Measurements from ENCODE around the gene BAAT.
A peak's percentile ranks its signal among the peaks of the same experiment; 100 is the strongest.

Gene BAAT

GRCh38 chr9:101393135-101393534, 8.3 kb upstream of the BAAT start:
- TF ChIP-seq CTCF (IDR thresholded peaks at IDR 0.05; ENCODE audit: low read depth, low read length) (no peak), EZH2phosphoT487 (IDR thresholded peaks at IDR 0.05; ENCODE audit: low read depth) (no peak)
- no peak overlapping the region for H3K27ac ChIP-seq (ENCODE audit: low read length)
- no peak overlapping the region for H3K9ac ChIP-seq (ENCODE audit: low read length)
- no peak overlapping the region for H2AFZ ChIP-seq (ENCODE audit: low read depth, low read length)
- H3K9me3 ChIP-seq (ENCODE audit: insufficient read depth, low read length), result no peaks in the 10 kb centered on the region
- H3K27me3 ChIP-seq (ENCODE audit: low read depth, low read length), result no peaks in the 10 kb centered on the region
- H4K20me1 ChIP-seq (ENCODE audit: insufficient read depth, low read length), result peaks cover 17% of the 10 kb centered on the region
- H3K79me2 ChIP-seq (ENCODE audit: low read length), result peaks cover 78% of the 10 kb centered on the region
- H3K4me1 ChIP-seq (ENCODE audit: low read length), result 0 out of 2 replicates have a peak, but pooled peaks cover 7% of the 10 kb centered on the region
- H3K4me3 ChIP-seq (ENCODE audit: low read length), result no peak overlapping the region
- H3K36me3 ChIP-seq (replicated peaks; ENCODE audit: low read depth, low read length), result peaks cover 70% of the 10 kb centered on the region
- H3K4me2 ChIP-seq (ENCODE audit: low read length), result no peak overlapping the region

- H3K4me2 ChIP-seq (ENCODE audit: low read length), result no peak overlapping the region
- no peak for TF ChIP-seq EZH2phosphoT487 (IDR thresholded peaks at IDR 0.05; ENCODE audit: low read depth)
- TF ChIP-seq CTCF (IDR thresholded peaks at IDR 0.05; ENCODE audit: low read depth, low read length), result no peak
- H3K9me3 ChIP-seq (ENCODE audit: insufficient read depth, low read length), result no peaks in the 10 kb centered on the region
- H4K20me1 ChIP-seq (ENCODE audit: insufficient read depth, low read length), result peaks cover 17% of the 10 kb centered on the region
- H3K36me3 ChIP-seq (replicated peaks; ENCODE audit: low read depth, low read length), result peaks cover 46% of the 10 kb centered on the region
- H3K27ac ChIP-seq (ENCODE audit: low read length), result no peak overlapping the region
- H3K79me2 ChIP-seq (ENCODE audit: low read length), result peaks cover 32% of the 10 kb centered on the region
- no peak overlapping the region for H3K4me3 ChIP-seq (ENCODE audit: low read length)
- H2AFZ ChIP-seq (ENCODE audit: low read depth, low read length), result no peak overlapping the region
- no peaks in the 10 kb centered on the region for H3K27me3 ChIP-seq (ENCODE audit: low read depth, low read length)
- no peaks in the 10 kb centered on the region for H3K4me1 ChIP-seq (ENCODE audit: low read length)
- no peak overlapping the region for H3K9ac ChIP-seq (ENCODE audit: low read length)
These were observed 3.7 kb upstream of the BAAT start for GRCh38 chr9:101388507-101388993.

- H3K9me3 ChIP-seq (ENCODE audit: insufficient read depth, low read length), result no peaks in the 10 kb centered on the region
- no peak overlapping the region for H3K9ac ChIP-seq (ENCODE audit: low read length)
- no peak overlapping the region for H3K27ac ChIP-seq (ENCODE audit: low read length)
- peaks cover 26% of the 10 kb centered on the region for H3K79me2 ChIP-seq (ENCODE audit: low read length)
- H3K36me3 ChIP-seq (replicated peaks; ENCODE audit: low read depth, low read length), result peaks cover 40% of the 10 kb centered on the region
- no peak overlapping the region for H3K4me3 ChIP-seq (ENCODE audit: low read length)
- H2AFZ ChIP-seq (ENCODE audit: low read depth, low read length), result no peak overlapping the region
- TF ChIP-seq CTCF (IDR thresholded peaks at IDR 0.05; ENCODE audit: low read depth, low read length), result peak; percentile 74
- no peak for TF ChIP-seq EZH2phosphoT487 (IDR thresholded peaks at IDR 0.05; ENCODE audit: low read depth)
- H3K4me1 ChIP-seq (ENCODE audit: low read length), result no peaks in the 10 kb centered on the region
- no peaks in the 10 kb centered on the region for H3K27me3 ChIP-seq (ENCODE audit: low read depth, low read length)
- peaks cover 14% of the 10 kb centered on the region; the same call in 1 of the 2 replicates for H4K20me1 ChIP-seq (ENCODE audit: insufficient read depth, low read length)
- no peak overlapping the region for H3K4me2 ChIP-seq (ENCODE audit: low read length)
These were observed 3.2 kb upstream of the BAAT start for GRCh38 chr9:101387871-101388506.

- H4K20me1 ChIP-seq (ENCODE audit: insufficient read depth, low read length), result no peaks in the 10 kb centered on the region
- no peak overlapping the region for H3K4me2 ChIP-seq (ENCODE audit: low read length)
- TF ChIP-seq CTCF (IDR thresholded peaks at IDR 0.05; ENCODE audit: low read depth, low read length) (no peak), EZH2phosphoT487 (IDR thresholded peaks at IDR 0.05; ENCODE audit: low read depth) (no peak)
- no peak overlapping the region for H2AFZ ChIP-seq (ENCODE audit: low read depth, low read length)
- H3K79me2 ChIP-seq (ENCODE audit: low read length), result no peaks in the 10 kb centered on the region
- no peaks in the 10 kb centered on the region for H3K27me3 ChIP-seq (ENCODE audit: low read depth, low read length)
- no peak overlapping the region for H3K4me3 ChIP-seq (ENCODE audit: low read length)
- peaks cover 10% of the 10 kb centered on the region for H3K36me3 ChIP-seq (replicated peaks; ENCODE audit: low read depth, low read length)
- H3K27ac ChIP-seq (ENCODE audit: low read length), result no peak overlapping the region
- H3K9me3 ChIP-seq (ENCODE audit: insufficient read depth, low read length), result no peaks in the 10 kb centered on the region
- no peak overlapping the region for H3K9ac ChIP-seq (ENCODE audit: low read length)
- H3K4me1 ChIP-seq (ENCODE audit: low read length), result no peaks in the 10 kb centered on the region
These were observed 1.4 kb downstream of the BAAT start for GRCh38 chr9:101383361-101383760.

Measured in OCI-LY3 (cell line).